ENCODE results near the gene ASS1.
A peak's percentile ranks its signal among the peaks of the same experiment; 100 is the strongest.

ASS1 gene

GRCh38 chr9:130418776-130419175 lies 26.0 kb upstream of the ASS1 start:
- POLR2A ChIA-PET (ENCODE audit: low non-redundant PET) = no interaction called here
- no peak overlapping the region for H3K27ac ChIP-seq
- CTCF ChIA-PET = no interaction called here
- TF ChIP-seq, protein P1, sequence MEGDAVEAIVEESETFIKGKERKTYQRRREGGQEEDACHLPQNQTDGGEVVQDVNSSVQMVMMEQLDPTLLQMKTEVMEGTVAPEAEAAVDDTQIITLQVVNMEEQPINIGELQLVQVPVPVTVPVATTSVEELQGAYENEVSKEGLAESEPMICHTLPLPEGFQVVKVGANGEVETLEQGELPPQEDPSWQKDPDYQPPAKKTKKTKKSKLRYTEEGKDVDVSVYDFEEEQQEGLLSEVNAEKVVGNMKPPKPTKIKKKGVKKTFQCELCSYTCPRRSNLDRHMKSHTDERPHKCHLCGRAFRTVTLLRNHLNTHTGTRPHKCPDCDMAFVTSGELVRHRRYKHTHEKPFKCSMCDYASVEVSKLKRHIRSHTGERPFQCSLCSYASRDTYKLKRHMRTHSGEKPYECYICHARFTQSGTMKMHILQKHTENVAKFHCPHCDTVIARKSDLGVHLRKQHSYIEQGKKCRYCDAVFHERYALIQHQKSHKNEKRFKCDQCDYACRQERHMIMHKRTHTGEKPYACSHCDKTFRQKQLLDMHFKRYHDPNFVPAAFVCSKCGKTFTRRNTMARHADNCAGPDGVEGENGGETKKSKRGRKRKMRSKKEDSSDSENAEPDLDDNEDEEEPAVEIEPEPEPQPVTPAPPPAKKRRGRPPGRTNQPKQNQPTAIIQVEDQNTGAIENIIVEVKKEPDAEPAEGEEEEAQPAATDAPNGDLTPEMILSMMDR (conservative IDR thresholded peaks at IDR 0.05; ENCODE audit: low read depth) = no peak
- no peak for DNase-seq (ENCODE audit: low spot score)

GRCh38 chr9:130419521-130420035 lies 25.2 kb upstream of the ASS1 start:
- ChIA-PET POLR2A (ENCODE audit: low non-redundant PET) (no interaction called here), CTCF (interaction anchor here (0.6 to 1.0 kb wide), 3 partner anchors 18 to 191 kb away, joined by 3 read pairs; no protein-coding TSS in a partner anchor)
- no peak overlapping the region for H3K27ac ChIP-seq
- TF ChIP-seq, protein P1 (conservative IDR thresholded peaks at IDR 0.05; ENCODE audit: low read depth) = no peak
- DNase-seq (ENCODE audit: low spot score) = no peak

GRCh38 chr9:130421154-130421801 lies 23.5 kb upstream of the ASS1 start:
- TF ChIP-seq, protein P1 (conservative IDR thresholded peaks at IDR 0.05; ENCODE audit: low read depth) = no peak
- no peak for DNase-seq (ENCODE audit: low spot score)
- H3K27ac ChIP-seq = peak overlapping the region; percentile 23; the same call in 1 of the 2 replicates
- POLR2A ChIA-PET (ENCODE audit: low non-redundant PET) = no interaction called here
- CTCF ChIA-PET = interaction anchor here (1.1 kb wide), 1 partner anchor 11 kb away, joined by 3 read pairs; no protein-coding TSS in a partner anchor

GRCh38 chr9:130421802-130422276 lies 22.9 kb upstream of the ASS1 start:
- peak; percentile 68 for DNase-seq (ENCODE audit: low spot score)

DNA sequence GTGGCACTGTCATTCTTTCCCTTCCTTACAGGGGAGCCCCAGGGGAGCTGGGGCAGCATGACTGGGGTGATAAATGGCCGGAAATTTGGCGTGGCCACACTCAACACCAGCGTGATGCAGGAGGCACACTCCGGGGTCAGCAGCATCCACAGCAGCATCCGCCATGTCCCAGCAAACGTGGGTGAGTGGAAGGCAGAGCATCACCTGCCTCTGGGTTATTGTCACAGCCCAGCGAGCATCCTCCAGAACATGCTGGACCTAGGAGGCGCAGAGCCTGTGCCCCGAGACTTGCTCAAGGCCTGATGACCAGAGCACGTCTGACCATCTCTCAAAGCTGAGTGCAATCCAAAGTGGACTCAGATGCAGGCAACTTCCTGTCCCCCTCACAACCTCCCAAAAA lies 22.2 kb upstream of the ASS1 start:
- ChIA-PET CTCF (interaction anchor here (0.6 to 1.0 kb wide), 3 partner anchors 10 to 108 kb away, joined by 3 to 5 read pairs (median 4); no protein-coding TSS in a partner anchor), POLR2A (ENCODE audit: low non-redundant PET) (no interaction called here)
- no peak for DNase-seq (ENCODE audit: low spot score)
- TF ChIP-seq, protein P1 (conservative IDR thresholded peaks at IDR 0.05; ENCODE audit: low read depth) = no peak
- H3K27ac ChIP-seq = no peak overlapping the region

More at GRCh38 chr9:130421802-130422276, 22.9 kb upstream of the ASS1 start:
- CTCF ChIA-PET = interaction anchor here (1.1 kb wide), 1 partner anchor 10 kb away, joined by 3 read pairs; no protein-coding TSS in a partner anchor
- POLR2A ChIA-PET (ENCODE audit: low non-redundant PET) = no interaction called here
- TF ChIP-seq, protein P1 (conservative IDR thresholded peaks at IDR 0.05; ENCODE audit: low read depth) = no peak
- peak overlapping the region; percentile 23 for H3K27ac ChIP-seq

DNA sequence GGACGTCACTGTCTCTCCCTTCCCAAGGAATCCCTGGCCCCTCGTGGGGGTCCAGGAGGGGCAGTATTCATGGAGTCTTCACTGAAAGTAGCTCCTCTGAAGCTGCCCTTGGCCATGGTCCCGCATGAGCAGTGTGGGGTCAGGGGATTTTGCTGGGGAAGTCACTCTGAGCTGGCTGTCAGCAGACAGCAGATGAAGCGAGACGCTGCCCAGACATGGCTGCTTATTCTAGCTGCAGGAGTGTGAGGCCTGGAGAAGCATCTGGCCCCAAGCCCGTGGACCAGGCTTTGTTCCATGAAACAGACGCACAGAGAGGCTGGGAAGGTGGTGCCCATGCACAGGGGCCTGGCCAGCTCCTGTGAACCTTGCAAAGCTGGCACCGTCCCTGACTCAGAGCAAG lies 21.5 kb upstream of the ASS1 start:
- no peak for DNase-seq (ENCODE audit: low spot score)
- TF ChIP-seq, protein P1 (conservative IDR thresholded peaks at IDR 0.05; ENCODE audit: low read depth) = no peak
- CTCF ChIA-PET = interaction anchor here (0.6 to 1.0 kb wide), 3 partner anchors 9 to 359 kb away, joined by 3 to 5 read pairs (median 4); no protein-coding TSS in a partner anchor
- H3K27ac ChIP-seq = peak overlapping the region; percentile 22; the same call in 1 of the 2 replicates
- POLR2A ChIA-PET (ENCODE audit: low non-redundant PET) = no interaction called here

All from RWPE1 (cell line).